ENCODE data around the gene GSTM2. TPM values are rescaled to one million over a fixed set of nuclear protein-coding genes. Genes with fewer than 3 reads are reported as not detected.

Gene GSTM2
- total RNA-seq (100 to 1,000 TPM in 1 of 7 donors, 10 to 100 TPM in 6; 34.8 to 100 (median 52.2) TPM), polyA plus RNA-seq (10 to 100 TPM; 26.2 to 80.9 (median 67.9) TPM)
- long read RNA-seq, donor 1, full-length matches to known transcripts = 33 of 105 reads
- long read RNA-seq, donor 1, partial matches to known transcripts = 61 of 105 reads
- long read RNA-seq, donor 1, other reads (novel, unspliced or antisense) = 11 of 105 reads
- long read RNA-seq, donor 2, full-length matches to known transcripts = 32 of 32 reads
- long read RNA-seq, donor 2, partial matches to known transcripts = 0 of 32 reads
- long read RNA-seq, donor 2, other reads (novel, unspliced or antisense) = 0 of 32 reads

- H3K4me3 ChIP-seq = peak within 1 kb of the TSS; percentile 31 to 77 (median 46)
- peak; percentile 95 for DNase-seq
- H3K27me3 ChIP-seq (replicated peaks in 1 of 7) = no peaks in the 10 kb centered on the region
- intact Hi-C loops (cut with DNase I; ENCODE audit: low total_unique reads) = no loop called here
- peaks cover 0 to 15% (median under 1%) of the 10 kb centered on the region in 6 donors for H3K36me3 ChIP-seq
- no peak for TF ChIP-seq CTCF (IDR thresholded peaks at IDR 0.05 in 8 of 11, conservative IDR thresholded peaks at IDR 0.05 in 3 of 11)
- TF ChIP-seq POLR2AphosphoS5 (IDR thresholded peaks at IDR 0.05) = peak; percentile 41 to 75 (median 69)
- WGBS, 5 donors = 14 to 18% (median 16%) methylated on average over 22 of the region's 22 CpGs
- H3K4me1 ChIP-seq = peaks cover 0 to 21% (median 14%) of the 10 kb centered on the region in 6 donors
- peak within 1 kb of the TSS in 2 of 8 donors; percentile 37 to 59 for H3K27ac ChIP-seq
- H3K9me3 ChIP-seq = no peaks in the 10 kb centered on the region
These were observed at the start of gene GSTM2 for GRCh38 chr1:109667452-109668122. GSTM2 (plus strand) TSS chr1:109668057; CDS start chr1:109668116, 59 bp downstream.

- peak overlapping the region; percentile 66 to 84 (median 70) for H3K4me3 ChIP-seq
- intact Hi-C loops (cut with DNase I; ENCODE audit: low total_unique reads) = no loop called here
- no peaks in the 10 kb centered on the region for H3K27me3 ChIP-seq (replicated peaks in 1 of 7)
- H3K36me3 ChIP-seq = no peaks in the 10 kb centered on the region
- H3K4me1 ChIP-seq = peaks cover 29 to 99% (median 79%) of the 10 kb centered on the region in 6 donors
- H3K27ac ChIP-seq = peak overlapping the region; percentile 69 to 98 (median 88)
- 35 to 48% (median 37%) methylated on average over 9 of the region's 9 CpGs for WGBS, 5 donors
- no peak for DNase-seq
- TF ChIP-seq POLR2A (IDR thresholded peaks at IDR 0.05) (no peak), CTCF (IDR thresholded peaks at IDR 0.05 in 8 of 11, conservative IDR thresholded peaks at IDR 0.05 in 3 of 11) (no peak), POLR2AphosphoS5 (IDR thresholded peaks at IDR 0.05) (no peak)
- no peaks in the 10 kb centered on the region for H3K9me3 ChIP-seq
These were observed 48.9 kb upstream of the GSTM2 start for GRCh38 chr1:109618661-109619575.

- intact Hi-C loops (cut with DNase I; ENCODE audit: low total_unique reads) = no loop called here
- peak within 1 kb of the TSS; percentile 66 to 84 (median 70) for H3K4me3 ChIP-seq
- TF ChIP-seq POLR2AphosphoS5 (IDR thresholded peaks at IDR 0.05) = peak; percentile 85 to 92 (median 88)
- TF ChIP-seq POLR2A (IDR thresholded peaks at IDR 0.05) = peak in 1 of 3 donors; percentile 20
- no peak for TF ChIP-seq CTCF (IDR thresholded peaks at IDR 0.05 in 8 of 11, conservative IDR thresholded peaks at IDR 0.05 in 3 of 11)
- no peaks in the 10 kb centered on the region for H3K27me3 ChIP-seq (replicated peaks in 1 of 7)
- DNase-seq = peak; percentile 95
- H3K4me1 ChIP-seq = peaks cover 35 to 100% (median 85%) of the 10 kb centered on the region in 6 donors
- peak within 1 kb of the TSS; percentile 69 to 98 (median 88) for H3K27ac ChIP-seq
- H3K9me3 ChIP-seq = no peaks in the 10 kb centered on the region
- WGBS, 5 donors = 0 to 1% (median 1%) methylated on average over 24 to 47 of the region's 47 CpGs
- no peaks in the 10 kb centered on the region for H3K36me3 ChIP-seq
These were observed 48.1 kb upstream of the GSTM2 start, which contains the start of the genes AMPD2 and GNAT2 for GRCh38 chr1:109619576-109620400. AMPD2 (plus strand) TSS chr1:109619837; CDS start chr1:109621176, 1,339 bp downstream. GNAT2 (minus strand) TSS chr1:109619616; CDS start chr1:109612870, 6,746 bp downstream.

Measured in spleen (tissue), 13 donors.